GM12878 (cell line): ENCODE results near the gene WWTR1. TPM values are rescaled to one million over a fixed set of nuclear protein-coding genes. Genes with fewer than 3 reads are reported as not detected.

Experiments used
- ATAC-seq: fragments of 200-7000 bp; cut with Tn5 transposase; 3 replicates; pipeline ENCODE4 v1.9.1; 2020; ENCODE audit warnings: mild to moderate bottlenecking, moderate library complexity
- BruUV-seq: library from RNA; stranded (reverse); fragments of 400-500 nt; replicated peaks from 2 replicates; lab custom pipeline; 2021; lab: Mats Ljungman, UMichigan
- CTCF ChIA-PET: fragments of 300-600 bp; sonication (Branson Sonifier 250); formaldehyde crosslinking; extraction: SDS; loops from one replicate; lab custom pipeline; 2021; ENCODE audit warnings: inconsistent platforms; lab: Yijun Ruan, JAX
- POLR2A ChIA-PET: fragments of 350-600 bp; formaldehyde crosslinking; extraction: SDS; loops from one replicate; lab custom pipeline; 2021; ENCODE audit warnings: inconsistent platforms; lab: Charles Lee
- RAD21 ChIA-PET: fragments of 300-600 bp; sonication (Branson Sonifier 250); formaldehyde crosslinking; loops from one replicate; lab custom pipeline; 2023; ENCODE audit warnings: antibody characterized with exemption; ENCODE audit not compliant: unreplicated experiment; lab: Charles Lee
- SMC1A ChIA-PET: fragments of 300-600 bp; sonication (Branson Sonifier 250); formaldehyde crosslinking; loops from one replicate; lab custom pipeline; 2023; ENCODE audit not compliant: unreplicated experiment, uncharacterized antibody; lab: Charles Lee
- DNase-seq: peaks from one replicate; pipeline ENCODE4 v3.0.0-alpha.2; 2011; ENCODE audit warnings: low read depth, low spot score
- FAIRE-seq: peaks from 3 replicates; lab custom pipeline; 2011; peaks lifted over from hg19 to GRCh38; lab: Jason Lieb, UNC
- H2AFZ ChIP-seq: 2 replicates; pipeline ENCODE4 v1.6.0; 2011; ENCODE audit warnings: low read depth, low read length, control low read depth; ENCODE audit not compliant: control insufficient read depth
- H3K27ac ChIP-seq: 2 replicates; pipeline ENCODE4 v1.5.1; 2011; ENCODE audit warnings: control low read depth; ENCODE audit not compliant: control insufficient read depth, insufficient read depth
- H3K27me3 ChIP-seq, 2 experiments: replicated peaks in 1 of 2; 2 replicates each; pipeline versions ENCODE4 v1.6.0 to v1.6.1; 2011; ENCODE audit warnings: low read length in 1 of 2; ENCODE audit not compliant: control insufficient read depth in 2 of 2, insufficient read depth in 2 of 2
- H3K36me3 ChIP-seq, 2 experiments: 2 replicates each; pipeline ENCODE4 v1.5.1; 2011; ENCODE audit warnings: low read length in 1 of 2; ENCODE audit not compliant: control insufficient read depth in 2 of 2, insufficient read depth in 2 of 2
- H3K4me1 ChIP-seq: 2 replicates; pipeline ENCODE4 v1.6.1; 2011; ENCODE audit warnings: mild to moderate bottlenecking, low read length, moderate library complexity, mixed read lengths; ENCODE audit not compliant: control insufficient read depth, insufficient read depth
- H3K4me2 ChIP-seq: 2 replicates; pipeline ENCODE4 v1.6.0; 2011; ENCODE audit warnings: control low read depth; ENCODE audit not compliant: control insufficient read depth, insufficient read depth
- H3K4me3 ChIP-seq: fragments of 200-600 bp; sonication (generic); 2 replicates; pipeline ENCODE4 v1.5.1; 2016
- H3K79me2 ChIP-seq: 2 replicates; pipeline ENCODE4 v1.6.0; 2011; ENCODE audit warnings: low read length; ENCODE audit not compliant: control insufficient read depth, insufficient read depth
- H3K9ac ChIP-seq: 2 replicates; pipeline ENCODE4 v1.8.0; 2011; ENCODE audit warnings: low read length, control low read depth, mixed read lengths; ENCODE audit not compliant: control insufficient read depth, insufficient read depth
- H3K9me3 ChIP-seq: replicated peaks from 3 replicates; pipeline ENCODE4 v1.5.1; 2011; ENCODE audit warnings: mild to moderate bottlenecking, low read length; ENCODE audit not compliant: control insufficient read depth, insufficient read depth
- H4K20me1 ChIP-seq: 2 replicates; pipeline ENCODE4 v1.6.0; 2011; ENCODE audit not compliant: control insufficient read depth, insufficient read depth
- ASH2L ChIP-seq: fragments of 300-600, 200-600 bp; sonication (generic); IDR thresholded peaks from 2 replicates; pipeline ENCODE4 v1.6.1; 2017; ENCODE audit warnings: low read depth, mild to moderate bottlenecking, borderline replicate concordance
- CEBPB ChIP-seq, 2 experiments: fragments of 150-350 bp in 1 of 2; IDR thresholded peaks; 2 replicates each; pipeline ENCODE4 v1.6.1; 2012 to 2014; ENCODE audit warnings: low read depth in 2 of 2, low read length in 2 of 2, borderline replicate concordance in 1 of 2, inconsistent platforms in 1 of 2
- ETV6 ChIP-seq, 2 experiments: fragments of 450-650 bp in 1 of 2; IDR thresholded peaks in 1 of 2; conservative IDR thresholded peaks in 1 of 2; 2 replicates each; pipeline ENCODE4 v1.6.1; 2014; ENCODE audit warnings: antibody characterized with exemption in 1 of 2, borderline replicate concordance in 1 of 2, low read depth in 1 of 2, mild to moderate bottlenecking in 1 of 2, moderate library complexity in 1 of 2
- EZH2 ChIP-seq: IDR thresholded peaks from 2 replicates; pipeline ENCODE4 v1.6.1; 2012; ENCODE audit warnings: low read depth, mild to moderate bottlenecking, control low read depth, inconsistent platforms, low read length, borderline replicate concordance; ENCODE audit not compliant: control insufficient read depth
- KAT2A ChIP-seq: conservative IDR thresholded peaks from 2 replicates; pipeline ENCODE4 v1.6.1; 2011; ENCODE audit warnings: low read depth, low read length; ENCODE audit not compliant: control insufficient read depth
- RAD21 ChIP-seq: IDR thresholded peaks from 2 replicates; pipeline ENCODE4 v1.6.1; 2011; ENCODE audit warnings: mild to moderate bottlenecking, low read depth, low read length, moderate library complexity; ENCODE audit not compliant: insufficient read depth
- WGBS: methylation state at CpG from one replicate; pipeline ENCODE4 v1.1.6; 2016; ENCODE audit warnings: low lambda C conversion rate; ENCODE audit not compliant: insufficient replicate concordance, insufficient coverage; ENCODE audit errors: missing lambda C conversion rate; 5-methylcytosine and 5-hydroxymethylcytosine counted together
- in situ Hi-C: fragments of 300-500 bp; cut with MboI; formaldehyde crosslinking; loops from 9 replicates; pipeline ENCODE4 v1.14.3; 2018; ENCODE audit warnings: mixed read lengths
- intact Hi-C: fragments of 100-400 bp; cut with micrococcal nuclease; formaldehyde crosslinking; loops from one replicate; pipeline ENCODE4 v1.14.2; 2022; ENCODE audit not compliant: unreplicated experiment
- polyA plus RNA-seq, 11 experiments: library from polyadenylated mRNA; depleted of rRNA in 4 of 11; unstranded in 6 of 11; stranded (reverse) in 5 of 11; fragments of >200 nt; fragmentation: Nextera tagmentation in 4 of 11; fragmentation: Illumina TruSeq in 1 of 11; extraction: Ambion mirVana in 4 of 11; extraction: Trizol in 1 of 11; gene quantifications; 1 replicate in 1 of 11; 2 replicates in 10 of 11; pipeline versions ENCODE4 v1.2.1 to v1.2.3, GENCODE V29; 2011 to 2016; ENCODE audit warnings: inconsistent platforms in 2 of 11, missing spikeins in 2 of 11, low read depth in 1 of 11
- total RNA-seq, 4 experiments: library from RNA; depleted of rRNA in 3 of 4; stranded (reverse); fragments of >200 nt in 3 of 4; fragmentation: Illumina TruSeq in 1 of 4; extraction: Trizol in 1 of 4; gene quantifications; 2 replicates each; pipeline versions ENCODE4 v1.2.1 to v1.2.3, GENCODE V29; 2013 to 2021
- TF ChIP-seq, protein P1 (sequence below): fragments of 450-650 bp; conservative IDR thresholded peaks from 2 replicates; pipeline ENCODE4 v1.6.1; 2017; ENCODE audit warnings: mild to moderate bottlenecking, moderate library complexity
- TF ChIP-seq, protein P2 (sequence below): fragments of 450-650 bp; IDR thresholded peaks from 2 replicates; pipeline ENCODE4 v1.6.1; 2017; ENCODE audit warnings: borderline replicate concordance
- TF ChIP-seq, protein P3 (sequence below): fragments of 150-350 bp; IDR thresholded peaks from 2 replicates; pipeline ENCODE4 v1.6.1; 2016; ENCODE audit warnings: low read depth, low read length
- TF ChIP-seq, protein P4 (sequence below): fragments of 450-650 bp; IDR thresholded peaks from 2 replicates; pipeline ENCODE4 v1.6.1; 2017; ENCODE audit warnings: mild to moderate bottlenecking, moderate library complexity

WWTR1 gene
- total and polyA plus RNA-seq, 10 of the 15 experiments (the other 5 are each of a cell fraction or from before 2014, with no cell fraction given): 2.5 to 18.5 (median 5.8) TPM

DNA sequence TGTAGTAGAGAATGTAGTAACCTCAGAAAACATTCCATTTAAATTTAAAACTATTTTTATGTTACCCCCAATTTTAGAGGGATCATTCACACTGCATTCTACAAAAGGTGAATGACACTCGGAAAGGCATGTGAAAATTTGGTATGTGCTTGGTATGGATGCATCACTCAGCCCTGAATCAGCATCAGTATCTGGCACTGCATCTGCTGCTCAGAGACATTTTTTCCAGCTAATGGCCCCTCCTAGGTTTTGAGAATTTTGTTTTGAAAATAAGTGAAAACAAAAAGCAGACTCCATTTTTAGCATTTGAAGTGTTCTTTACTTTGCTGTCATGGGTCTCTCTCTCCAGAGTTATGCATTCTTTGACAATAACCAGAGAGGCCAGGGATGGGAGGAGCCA lies 15.6 kb upstream of the WWTR1 start:
- H3K9ac ChIP-seq: no peak overlapping the region
- no peaks in the 10 kb centered on the region for H3K36me3 ChIP-seq
- H2AFZ ChIP-seq: no peak overlapping the region
- H3K9me3 ChIP-seq: no peaks in the 10 kb centered on the region
- no peak overlapping the region for H3K4me2 ChIP-seq
- TF ChIP-seq, protein P1, sequence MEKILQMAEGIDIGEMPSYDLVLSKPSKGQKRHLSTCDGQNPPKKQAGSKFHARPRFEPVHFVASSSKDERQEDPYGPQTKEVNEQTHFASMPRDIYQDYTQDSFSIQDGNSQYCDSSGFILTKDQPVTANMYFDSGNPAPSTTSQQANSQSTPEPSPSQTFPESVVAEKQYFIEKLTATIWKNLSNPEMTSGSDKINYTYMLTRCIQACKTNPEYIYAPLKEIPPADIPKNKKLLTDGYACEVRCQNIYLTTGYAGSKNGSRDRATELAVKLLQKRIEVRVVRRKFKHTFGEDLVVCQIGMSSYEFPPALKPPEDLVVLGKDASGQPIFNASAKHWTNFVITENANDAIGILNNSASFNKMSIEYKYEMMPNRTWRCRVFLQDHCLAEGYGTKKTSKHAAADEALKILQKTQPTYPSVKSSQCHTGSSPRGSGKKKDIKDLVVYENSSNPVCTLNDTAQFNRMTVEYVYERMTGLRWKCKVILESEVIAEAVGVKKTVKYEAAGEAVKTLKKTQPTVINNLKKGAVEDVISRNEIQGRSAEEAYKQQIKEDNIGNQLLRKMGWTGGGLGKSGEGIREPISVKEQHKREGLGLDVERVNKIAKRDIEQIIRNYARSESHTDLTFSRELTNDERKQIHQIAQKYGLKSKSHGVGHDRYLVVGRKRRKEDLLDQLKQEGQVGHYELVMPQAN: no peak
- TF ChIP-seq, protein P2, sequence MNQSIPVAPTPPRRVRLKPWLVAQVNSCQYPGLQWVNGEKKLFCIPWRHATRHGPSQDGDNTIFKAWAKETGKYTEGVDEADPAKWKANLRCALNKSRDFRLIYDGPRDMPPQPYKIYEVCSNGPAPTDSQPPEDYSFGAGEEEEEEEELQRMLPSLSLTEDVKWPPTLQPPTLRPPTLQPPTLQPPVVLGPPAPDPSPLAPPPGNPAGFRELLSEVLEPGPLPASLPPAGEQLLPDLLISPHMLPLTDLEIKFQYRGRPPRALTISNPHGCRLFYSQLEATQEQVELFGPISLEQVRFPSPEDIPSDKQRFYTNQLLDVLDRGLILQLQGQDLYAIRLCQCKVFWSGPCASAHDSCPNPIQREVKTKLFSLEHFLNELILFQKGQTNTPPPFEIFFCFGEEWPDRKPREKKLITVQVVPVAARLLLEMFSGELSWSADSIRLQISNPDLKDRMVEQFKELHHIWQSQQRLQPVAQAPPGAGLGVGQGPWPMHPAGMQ: no peak
- no peak for TF ChIP-seq KAT2A
- TF ChIP-seq, protein P3, sequence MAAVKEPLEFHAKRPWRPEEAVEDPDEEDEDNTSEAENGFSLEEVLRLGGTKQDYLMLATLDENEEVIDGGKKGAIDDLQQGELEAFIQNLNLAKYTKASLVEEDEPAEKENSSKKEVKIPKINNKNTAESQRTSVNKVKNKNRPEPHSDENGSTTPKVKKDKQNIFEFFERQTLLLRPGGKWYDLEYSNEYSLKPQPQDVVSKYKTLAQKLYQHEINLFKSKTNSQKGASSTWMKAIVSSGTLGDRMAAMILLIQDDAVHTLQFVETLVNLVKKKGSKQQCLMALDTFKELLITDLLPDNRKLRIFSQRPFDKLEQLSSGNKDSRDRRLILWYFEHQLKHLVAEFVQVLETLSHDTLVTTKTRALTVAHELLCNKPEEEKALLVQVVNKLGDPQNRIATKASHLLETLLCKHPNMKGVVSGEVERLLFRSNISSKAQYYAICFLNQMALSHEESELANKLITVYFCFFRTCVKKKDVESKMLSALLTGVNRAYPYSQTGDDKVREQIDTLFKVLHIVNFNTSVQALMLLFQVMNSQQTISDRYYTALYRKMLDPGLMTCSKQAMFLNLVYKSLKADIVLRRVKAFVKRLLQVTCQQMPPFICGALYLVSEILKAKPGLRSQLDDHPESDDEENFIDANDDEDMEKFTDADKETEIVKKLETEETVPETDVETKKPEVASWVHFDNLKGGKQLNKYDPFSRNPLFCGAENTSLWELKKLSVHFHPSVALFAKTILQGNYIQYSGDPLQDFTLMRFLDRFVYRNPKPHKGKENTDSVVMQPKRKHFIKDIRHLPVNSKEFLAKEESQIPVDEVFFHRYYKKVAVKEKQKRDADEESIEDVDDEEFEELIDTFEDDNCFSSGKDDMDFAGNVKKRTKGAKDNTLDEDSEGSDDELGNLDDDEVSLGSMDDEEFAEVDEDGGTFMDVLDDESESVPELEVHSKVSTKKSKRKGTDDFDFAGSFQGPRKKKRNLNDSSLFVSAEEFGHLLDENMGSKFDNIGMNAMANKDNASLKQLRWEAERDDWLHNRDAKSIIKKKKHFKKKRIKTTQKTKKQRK: no peak
- TF ChIP-seq EZH2: no peak
- no peak for TF ChIP-seq ETV6 (conservative IDR thresholded peaks at IDR 0.05 in 1 of 2, IDR thresholded peaks at IDR 0.05 in 1 of 2; ENCODE audit: borderline replicate concordance in 1 of 2, low read depth in 1 of 2)
- no peak for TF ChIP-seq ASH2L
- TF ChIP-seq, protein P4, sequence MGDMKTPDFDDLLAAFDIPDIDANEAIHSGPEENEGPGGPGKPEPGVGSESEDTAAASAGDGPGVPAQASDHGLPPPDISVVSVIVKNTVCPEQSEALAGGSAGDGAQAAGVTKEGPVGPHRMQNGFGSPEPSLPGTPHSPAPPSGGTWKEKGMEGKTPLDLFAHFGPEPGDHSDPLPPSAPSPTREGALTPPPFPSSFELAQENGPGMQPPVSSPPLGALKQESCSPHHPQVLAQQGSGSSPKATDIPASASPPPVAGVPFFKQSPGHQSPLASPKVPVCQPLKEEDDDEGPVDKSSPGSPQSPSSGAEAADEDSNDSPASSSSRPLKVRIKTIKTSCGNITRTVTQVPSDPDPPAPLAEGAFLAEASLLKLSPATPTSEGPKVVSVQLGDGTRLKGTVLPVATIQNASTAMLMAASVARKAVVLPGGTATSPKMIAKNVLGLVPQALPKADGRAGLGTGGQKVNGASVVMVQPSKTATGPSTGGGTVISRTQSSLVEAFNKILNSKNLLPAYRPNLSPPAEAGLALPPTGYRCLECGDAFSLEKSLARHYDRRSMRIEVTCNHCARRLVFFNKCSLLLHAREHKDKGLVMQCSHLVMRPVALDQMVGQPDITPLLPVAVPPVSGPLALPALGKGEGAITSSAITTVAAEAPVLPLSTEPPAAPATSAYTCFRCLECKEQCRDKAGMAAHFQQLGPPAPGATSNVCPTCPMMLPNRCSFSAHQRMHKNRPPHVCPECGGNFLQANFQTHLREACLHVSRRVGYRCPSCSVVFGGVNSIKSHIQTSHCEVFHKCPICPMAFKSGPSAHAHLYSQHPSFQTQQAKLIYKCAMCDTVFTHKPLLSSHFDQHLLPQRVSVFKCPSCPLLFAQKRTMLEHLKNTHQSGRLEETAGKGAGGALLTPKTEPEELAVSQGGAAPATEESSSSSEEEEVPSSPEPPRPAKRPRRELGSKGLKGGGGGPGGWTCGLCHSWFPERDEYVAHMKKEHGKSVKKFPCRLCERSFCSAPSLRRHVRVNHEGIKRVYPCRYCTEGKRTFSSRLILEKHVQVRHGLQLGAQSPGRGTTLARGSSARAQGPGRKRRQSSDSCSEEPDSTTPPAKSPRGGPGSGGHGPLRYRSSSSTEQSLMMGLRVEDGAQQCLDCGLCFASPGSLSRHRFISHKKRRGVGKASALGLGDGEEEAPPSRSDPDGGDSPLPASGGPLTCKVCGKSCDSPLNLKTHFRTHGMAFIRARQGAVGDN: no peak
- TF ChIP-seq RAD21: no peak
- TF ChIP-seq CEBPB (IDR thresholded peaks at IDR 0.05; ENCODE audit: borderline replicate concordance in 1 of 2, low read depth in 2 of 2, low read length in 2 of 2): no peak
- intact Hi-C loops (no loop called here), in situ Hi-C loops (no loop called here)
- FAIRE-seq: no peak
- H3K27me3 ChIP-seq: no peaks in the 10 kb centered on the region
- no peak for ATAC-seq
- ChIA-PET RAD21 (no interaction called here), SMC1A (interaction anchor here (4.0 to 4.6 kb wide), 2 partner anchors 14 to 44 kb away, joined by 17 to 39 read pairs; partner anchors contain the start of gene WWTR1), CTCF (interaction anchor here (3.2 kb wide), 1 partner anchor 45 kb away, joined by 20 read pairs; no protein-coding TSS in a partner anchor), POLR2A (interaction anchor here (0.6 kb wide), 1 partner anchor 12 kb away, joined by 4 read pairs; no protein-coding TSS in a partner anchor)
- no peak overlapping the region for H3K4me3 ChIP-seq
- no peaks in the 10 kb centered on the region for H3K79me2 ChIP-seq
- no peaks in the 10 kb centered on the region for H4K20me1 ChIP-seq
- no peak for DNase-seq
- H3K27ac ChIP-seq: no peak overlapping the region
- 96% methylated on average over 1 of the region's 1 CpG for WGBS
- BruUV-seq: no TSS peak
- no peaks in the 10 kb centered on the region; the same call in 1 of the 2 replicates for H3K4me1 ChIP-seq
